K562 (cell line): ENCODE results near the gene MDM1. TPM values are rescaled to one million over a fixed set of nuclear protein-coding genes. Genes with fewer than 3 reads are reported as not detected.

Source experiments
- CC2D1A ChIP-seq: fragments of 450-650 bp; IDR thresholded peaks from 2 replicates; pipeline ENCODE4 v1.6.1; 2017; ENCODE audit warnings: mild to moderate bottlenecking
- CREB1 ChIP-seq, 2 experiments: sonication (generic) in 1 of 2; formaldehyde crosslinking in 1 of 2; IDR thresholded peaks; 2 replicates each; pipeline versions ENCODE4 v1.6.1 to v1.8.0; 2012 to 2022; ENCODE audit warnings: inconsistent platforms in 1 of 2, mild to moderate bottlenecking in 1 of 2, missing genetic modification reagents in 1 of 2, moderate library complexity in 1 of 2
- DPF2 ChIP-seq: fragments of 450-650 bp; IDR thresholded peaks from 2 replicates; pipeline ENCODE4 v1.6.1; 2016
- GABPB1 ChIP-seq: sonication (generic); formaldehyde crosslinking; IDR thresholded peaks from 2 replicates; pipeline ENCODE4 v1.8.0; 2022; ENCODE audit warnings: mild to moderate bottlenecking, missing genetic modification reagents
- HOXB6 ChIP-seq: fragments of 250-450 bp; sonication (Bioruptor Pico); IDR thresholded peaks from 2 replicates; pipeline ENCODE4 v1.5.1; 2022; ENCODE audit warnings: mild to moderate bottlenecking, borderline replicate concordance
- ILF3 ChIP-seq: fragments of 450-650 bp; IDR thresholded peaks from 2 replicates; pipeline ENCODE4 v1.6.1; 2018; ENCODE audit warnings: antibody characterized with exemption, mild to moderate bottlenecking, moderate library complexity, borderline replicate concordance
- JUND ChIP-seq, 2 experiments: IDR thresholded peaks; 2 replicates in 1 of 2; 3 replicates in 1 of 2; pipeline ENCODE4 v1.6.1; 2011; ENCODE audit warnings: borderline replicate concordance in 2 of 2, low read depth in 2 of 2, low read length in 2 of 2, improper control_type of control experiment in 1 of 2, missing biosample characterization in 1 of 2, missing genetic modification characterization in 1 of 2, missing genetic modification reagents in 1 of 2
- KLF1 ChIP-seq: fragments of 450-650 bp; IDR thresholded peaks from 2 replicates; pipeline ENCODE4 v1.6.1; 2016; ENCODE audit warnings: missing genetic modification characterization, missing compliant biosample characterization
- MYNN ChIP-seq, 2 experiments: sonication (generic); formaldehyde crosslinking in 1 of 2; IDR thresholded peaks; 2 replicates each; pipeline versions ENCODE4 v1.5.0 to v1.6.1; 2016 to 2020; ENCODE audit warnings: antibody characterized with exemption in 1 of 2, missing genetic modification reagents in 1 of 2
- NFIC ChIP-seq: fragments of 450-650 bp; IDR thresholded peaks from 2 replicates; pipeline ENCODE4 v1.6.1; 2017; ENCODE audit warnings: mild to moderate bottlenecking, inconsistent platforms
- PHF20 ChIP-seq: fragments of 450-650 bp; IDR thresholded peaks from 2 replicates; pipeline ENCODE4 v1.6.1; 2018; ENCODE audit not compliant: partially characterized antibody
- PHF8 ChIP-seq: fragments of 200-600 bp; sonication (generic); IDR thresholded peaks from 2 replicates; pipeline ENCODE4 v1.6.1; 2012; ENCODE audit warnings: mixed run types, mild to moderate bottlenecking, inconsistent platforms, low read length, moderate library complexity, borderline replicate concordance
- RAD21 ChIP-seq, 2 experiments: fragments of 250-450 bp in 1 of 2; fragments of 450-650 bp in 1 of 2; sonication (Bioruptor Pico) in 1 of 2; formaldehyde crosslinking in 1 of 2; IDR thresholded peaks in 1 of 2; conservative IDR thresholded peaks in 1 of 2; 2 replicates each; pipeline versions ENCODE4 v1.4.0 to v1.8.0; 2020 to 2022; ENCODE audit warnings: mild to moderate bottlenecking in 2 of 2, moderate library complexity in 1 of 2
- RUNX1 ChIP-seq: sonication (generic); IDR thresholded peaks from 2 replicates; pipeline ENCODE4 v1.6.1; 2016; ENCODE audit warnings: antibody characterized with exemption, low read depth
- SAP30 ChIP-seq: fragments of 200-600 bp; sonication (generic); IDR thresholded peaks from 2 replicates; pipeline ENCODE4 v1.6.1; 2012; ENCODE audit warnings: borderline replicate concordance, low read depth, mild to moderate bottlenecking, moderate library complexity, low read length, control low read depth, inconsistent platforms; ENCODE audit not compliant: insufficient read depth, poor library complexity, severe bottlenecking
- SMARCA4 ChIP-seq: fragments of 450-650 bp; IDR thresholded peaks from 2 replicates; pipeline ENCODE4 v1.6.1; 2016
- SNIP1 ChIP-seq: fragments of 450-650 bp; IDR thresholded peaks from 2 replicates; pipeline ENCODE4 v1.7.1; 2017; ENCODE audit warnings: low read depth, mild to moderate bottlenecking
- SP1 ChIP-seq: sonication (generic); formaldehyde crosslinking; IDR thresholded peaks from 2 replicates; pipeline ENCODE4 v1.8.1; 2022; ENCODE audit warnings: mild to moderate bottlenecking, missing genetic modification reagents
- TCF3 ChIP-seq: sonication (generic); formaldehyde crosslinking; IDR thresholded peaks from 2 replicates; pipeline ENCODE4 v1.4.0; 2020; ENCODE audit warnings: mild to moderate bottlenecking, missing genetic modification reagents
- TFAP4 ChIP-seq: sonication (generic); formaldehyde crosslinking; IDR thresholded peaks from 2 replicates; pipeline ENCODE4 v1.8.0; 2022; ENCODE audit warnings: missing genetic modification reagents, mild to moderate bottlenecking, moderate library complexity, borderline replicate concordance
- ZBTB43 ChIP-seq: sonication (generic); formaldehyde crosslinking; IDR thresholded peaks from 2 replicates; pipeline ENCODE4 v1.8.0; 2023; ENCODE audit warnings: mild to moderate bottlenecking, missing genetic modification reagents
- ZKSCAN8 ChIP-seq: fragments of 200-800 bp; sonication (Bioruptor generic); IDR thresholded peaks from 2 replicates; pipeline ENCODE4 v1.6.1; 2016; ENCODE audit warnings: missing genetic modification characterization, missing compliant biosample characterization
- ZNF449 ChIP-seq: fragments of 250-450 bp; sonication (Bioruptor Pico); IDR thresholded peaks from 2 replicates; pipeline ENCODE4 v1.8.0; 2022; ENCODE audit warnings: moderate library complexity, mild to moderate bottlenecking, inconsistent platforms
- ZNF583 ChIP-seq: fragments of 250-450 bp; sonication (Bioruptor Pico); IDR thresholded peaks from 2 replicates; pipeline ENCODE4 v1.4.0; 2020
- polyA plus RNA-seq, 8 experiments: library from polyadenylated mRNA; depleted of rRNA in 4 of 8; stranded (reverse) in 5 of 8; unstranded in 3 of 8; fragments of >200 nt; fragmentation: Nextera tagmentation in 2 of 8; fragmentation: Illumina TruSeq in 1 of 8; extraction: Ambion mirVana in 2 of 8; extraction: Trizol in 1 of 8; gene quantifications; 2 replicates each; pipeline versions ENCODE4 v1.2.1 to v1.2.3, GENCODE V29; 2011 to 2014; ENCODE audit warnings: inconsistent platforms in 1 of 8, missing spikeins in 1 of 8
- total RNA-seq, 7 experiments: library from RNA; depleted of rRNA in 6 of 7; stranded (reverse); fragments of >200 nt in 6 of 7; fragmentation: Illumina TruSeq in 2 of 7; extraction: Trizol in 2 of 7; gene quantifications; 2 replicates each; pipeline versions ENCODE4 v1.2.1 to v1.2.3, GENCODE V29; 2011 to 2021; ENCODE audit warnings: low replicate concordance in 1 of 7

MDM1 gene
- total and polyA plus RNA-seq, 9 of the 15 experiments (the other 6 are each of a cell fraction or from before 2014, with no cell fraction given): 7.5 to 16.8 (median 13.1) TPM

GRCh38 chr12:68364893-68365725 is 32.9 kb upstream of the MDM1 start (continued):
- TF ChIP-seq ZNF449 (CRISPR knock-in tag) (no peak), MYNN (IDR thresholded peaks at IDR 0.05) (peak; percentile 44; the same call in 1 of the 2 replicates), MYNN (CRISPR knock-in tag; IDR thresholded peaks at IDR 0.05) (no peak), GABPB1 (CRISPR knock-in tag) (peak; percentile 76), JUND (IDR thresholded peaks at IDR 0.05; ENCODE audit: borderline replicate concordance, low read depth, low read length) (peak; percentile 70; the same call in 1 of the 2 replicates), JUND (tag; IDR thresholded peaks at IDR 0.05; ENCODE audit: borderline replicate concordance, low read depth, low read length) (peak; percentile 35; the same call in 1 of the 3 replicates), TFAP4 (peak; percentile 96), PHF20 (peak; percentile 65), SMARCA4 (peak; percentile 58), ZBTB43 (no peak), SAP30 (no peak), KLF1 (tag) (peak; percentile 97), SP1 (CRISPR knock-in tag) (0 out of 2 replicates have a peak, but pooled peaks have one; percentile 50), HOXB6 (no peak), CREB1 (IDR thresholded peaks at IDR 0.05) (0 out of 2 replicates have a peak, but pooled peaks have one; percentile 40), CREB1 (CRISPR knock-in tag; IDR thresholded peaks at IDR 0.05) (peak; percentile 45; the same call in 1 of the 2 replicates), RUNX1 (no peak), PHF8 (peak; percentile 62; the same call in 1 of the 2 replicates), SNIP1 (peak; percentile 83), ZKSCAN8 (CRISPR knock-in tag) (peak; percentile 76), RAD21 (CRISPR knock-in tag; conservative IDR thresholded peaks at IDR 0.05 in 1 of 2, IDR thresholded peaks at IDR 0.05 in 1 of 2) (peak; percentile 29 to 33; a peak in 3 of 4 replicates), NFIC (peak; percentile 65), DPF2 (peak; percentile 66), ZNF583 (CRISPR knock-in tag) (peak; percentile 81), TCF3 (CRISPR knock-in tag) (peak; percentile 73), CC2D1A (peak; percentile 11; the same call in 1 of the 2 replicates), ILF3 (no peak)
